OCI-LY3 (cell line): ENCODE measurements around the gene MN1.

Source experiments
- H2AFZ ChIP-seq: fragments of 200-600, 300-600 bp; shearing (Covaris generic); 2 replicates; pipeline ENCODE4 v1.6.0; 2014; ENCODE audit warnings: antibody characterized with exemption, low read depth, low read length
- H3K27ac ChIP-seq: fragments of 200-600, 300-600 bp; sonication (generic); 2 replicates; pipeline ENCODE4 v1.5.1; 2014; ENCODE audit warnings: mild to moderate bottlenecking, low read length, moderate library complexity, mixed read lengths
- H3K27me3 ChIP-seq: fragments of 200-600, 300-600 bp; sonication (generic); 2 replicates; pipeline ENCODE4 v1.6.1; 2014; ENCODE audit warnings: low read depth, low read length, mixed read lengths
- H3K36me3 ChIP-seq: fragments of 200-600, 300-600 bp; sonication (generic); replicated peaks from 2 replicates; pipeline ENCODE3; 2014; ENCODE audit warnings: low read depth, low read length, mixed read lengths
- H3K4me1 ChIP-seq: fragments of 300-600, 200-600 bp; sonication (generic); 2 replicates; pipeline ENCODE4 v1.6.1; 2014; ENCODE audit warnings: low read length, mixed read lengths
- H3K4me2 ChIP-seq: fragments of 200-600, 300-600 bp; sonication (generic); 2 replicates; pipeline ENCODE4 v1.6.1; 2014; ENCODE audit warnings: low read length, mixed read lengths
- H3K4me3 ChIP-seq: fragments of 300-600, 200-600 bp; sonication (generic); 2 replicates; pipeline ENCODE4 v1.5.1; 2014; ENCODE audit warnings: antibody characterized with exemption, mild to moderate bottlenecking, low read length, moderate library complexity
- H3K79me2 ChIP-seq: fragments of 300-600, 200-600 bp; shearing (Covaris generic); 2 replicates; pipeline ENCODE4 v1.6.1; 2014; ENCODE audit warnings: mild to moderate bottlenecking, low read length, mixed read lengths
- H3K9ac ChIP-seq: fragments of 300-600, 200-600 bp; shearing (Covaris generic); 2 replicates; pipeline ENCODE4 v1.6.0; 2014; ENCODE audit warnings: mild to moderate bottlenecking, low read length, moderate library complexity
- H3K9me3 ChIP-seq: fragments of 200-600, 300-600 bp; shearing (Covaris generic); 2 replicates; pipeline ENCODE4 v1.6.1; 2014; ENCODE audit warnings: low read length, mixed read lengths; ENCODE audit not compliant: insufficient read depth
- H4K20me1 ChIP-seq: fragments of 200-600, 300-600 bp; sonication (generic); 2 replicates; pipeline ENCODE4 v1.6.1; 2016; ENCODE audit warnings: low read length, mixed read lengths; ENCODE audit not compliant: insufficient read depth
- EZH2phosphoT487 ChIP-seq: fragments of 200-600 bp; shearing (Covaris generic); IDR thresholded peaks from 2 replicates; pipeline ENCODE4 v1.6.1; 2018; ENCODE audit warnings: antibody characterized with exemption, mixed run types, low read depth
- TF ChIP-seq, protein P1 (sequence below): fragments of 200-600, 300-600 bp; sonication (generic); IDR thresholded peaks from 2 replicates; pipeline ENCODE4 v1.5.1; 2014; ENCODE audit warnings: antibody characterized with exemption, low read length, low read depth

The MN1 gene

GRCh38 chr22:27846248-27846757, 44.7 kb upstream of the MN1 start:
- Histone ChIP-seq H3K27ac (no peak overlapping the region), H3K27me3 (no peaks in the 10 kb centered on the region), H3K36me3 (peaks cover 38% of the 10 kb centered on the region), H3K9me3 (no peaks in the 10 kb centered on the region), H3K4me1 (no peaks in the 10 kb centered on the region), H4K20me1 (0 out of 2 replicates have a peak, but pooled peaks cover 5% of the 10 kb centered on the region), H3K4me2 (no peak overlapping the region), H2AFZ (no peak overlapping the region), H3K4me3 (no peak overlapping the region), H3K9ac (no peak overlapping the region), H3K79me2 (no peaks in the 10 kb centered on the region)
- no peak for TF ChIP-seq EZH2phosphoT487
- TF ChIP-seq, protein P1, sequence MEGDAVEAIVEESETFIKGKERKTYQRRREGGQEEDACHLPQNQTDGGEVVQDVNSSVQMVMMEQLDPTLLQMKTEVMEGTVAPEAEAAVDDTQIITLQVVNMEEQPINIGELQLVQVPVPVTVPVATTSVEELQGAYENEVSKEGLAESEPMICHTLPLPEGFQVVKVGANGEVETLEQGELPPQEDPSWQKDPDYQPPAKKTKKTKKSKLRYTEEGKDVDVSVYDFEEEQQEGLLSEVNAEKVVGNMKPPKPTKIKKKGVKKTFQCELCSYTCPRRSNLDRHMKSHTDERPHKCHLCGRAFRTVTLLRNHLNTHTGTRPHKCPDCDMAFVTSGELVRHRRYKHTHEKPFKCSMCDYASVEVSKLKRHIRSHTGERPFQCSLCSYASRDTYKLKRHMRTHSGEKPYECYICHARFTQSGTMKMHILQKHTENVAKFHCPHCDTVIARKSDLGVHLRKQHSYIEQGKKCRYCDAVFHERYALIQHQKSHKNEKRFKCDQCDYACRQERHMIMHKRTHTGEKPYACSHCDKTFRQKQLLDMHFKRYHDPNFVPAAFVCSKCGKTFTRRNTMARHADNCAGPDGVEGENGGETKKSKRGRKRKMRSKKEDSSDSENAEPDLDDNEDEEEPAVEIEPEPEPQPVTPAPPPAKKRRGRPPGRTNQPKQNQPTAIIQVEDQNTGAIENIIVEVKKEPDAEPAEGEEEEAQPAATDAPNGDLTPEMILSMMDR, result no peak

DNA sequence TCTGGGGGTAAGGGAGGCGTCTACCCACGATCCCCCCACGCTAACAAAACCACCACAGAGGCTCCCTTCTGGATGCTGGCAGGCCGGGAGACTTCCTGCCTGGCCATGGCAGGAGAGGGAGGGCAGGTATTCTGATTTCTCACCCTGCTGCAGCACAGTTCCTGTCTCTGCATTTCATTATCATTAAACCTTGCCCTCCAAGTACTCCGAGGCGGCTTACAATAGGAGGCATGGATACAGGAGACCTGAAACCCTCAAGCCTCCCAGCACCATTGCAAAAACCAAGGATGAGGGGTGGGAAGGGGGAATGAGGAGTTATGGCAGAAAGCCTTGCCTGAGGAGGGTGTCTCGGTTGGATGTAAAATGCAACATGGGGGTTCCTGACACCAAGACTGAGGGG, 44.1 kb upstream of the MN1 start:
- Histone ChIP-seq H3K9ac (no peak overlapping the region), H3K4me2 (no peak overlapping the region), H2AFZ (no peak overlapping the region), H3K4me3 (no peak overlapping the region), H3K79me2 (no peaks in the 10 kb centered on the region), H3K36me3 (peaks cover 31% of the 10 kb centered on the region), H3K9me3 (no peaks in the 10 kb centered on the region), H4K20me1 (0 out of 2 replicates have a peak, but pooled peaks cover 1% of the 10 kb centered on the region), H3K4me1 (no peaks in the 10 kb centered on the region), H3K27me3 (no peaks in the 10 kb centered on the region), H3K27ac (no peak overlapping the region)
- TF ChIP-seq, protein P1, result no peak
- no peak for TF ChIP-seq EZH2phosphoT487

GRCh38 chr22:27844656-27845591, 43.4 kb upstream of the MN1 start:
- no peaks in the 10 kb centered on the region for H3K79me2 ChIP-seq
- H4K20me1 ChIP-seq, result no peaks in the 10 kb centered on the region
- peaks cover 25% of the 10 kb centered on the region for H3K36me3 ChIP-seq
- H3K27me3 ChIP-seq, result no peaks in the 10 kb centered on the region
- H3K4me2 ChIP-seq, result no peak overlapping the region
- TF ChIP-seq EZH2phosphoT487, result no peak
- TF ChIP-seq, protein P1, result no peak
- H3K9me3 ChIP-seq, result no peaks in the 10 kb centered on the region
- no peak overlapping the region for H3K9ac ChIP-seq
- H3K4me3 ChIP-seq, result no peak overlapping the region
- no peak overlapping the region for H2AFZ ChIP-seq
- H3K27ac ChIP-seq, result no peak overlapping the region
- H3K4me1 ChIP-seq, result no peaks in the 10 kb centered on the region

DNA sequence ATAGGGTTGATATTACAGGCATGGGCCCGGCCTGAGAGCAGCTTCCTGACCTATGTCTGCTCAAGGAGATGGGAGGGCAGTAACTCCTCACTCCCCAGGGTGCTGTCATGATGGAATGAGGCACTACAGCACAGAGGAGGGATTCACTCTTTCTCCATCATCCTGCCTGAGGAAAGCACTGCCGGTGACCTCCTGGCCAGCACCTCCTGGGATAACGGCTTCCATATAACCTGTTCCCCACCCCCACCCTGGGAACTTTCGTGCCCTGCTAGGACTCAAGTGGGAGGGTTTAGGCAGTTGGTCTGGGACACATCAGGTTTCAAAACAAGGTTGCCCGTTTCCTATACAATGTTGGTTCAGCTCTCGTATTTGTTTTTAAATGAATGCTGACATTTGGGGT, 42.7 kb upstream of the MN1 start:
- no peaks in the 10 kb centered on the region for H3K79me2 ChIP-seq
- H3K27ac ChIP-seq, result no peak overlapping the region
- peaks cover 25% of the 10 kb centered on the region for H3K36me3 ChIP-seq
- H3K27me3 ChIP-seq, result no peaks in the 10 kb centered on the region
- H3K9ac ChIP-seq, result no peak overlapping the region
- H3K4me2 ChIP-seq, result no peak overlapping the region
- no peaks in the 10 kb centered on the region for H4K20me1 ChIP-seq
- H3K4me1 ChIP-seq, result no peaks in the 10 kb centered on the region
- no peak for TF ChIP-seq EZH2phosphoT487
- TF ChIP-seq, protein P1, result no peak
- no peak overlapping the region for H2AFZ ChIP-seq
- H3K9me3 ChIP-seq, result no peaks in the 10 kb centered on the region
- no peak overlapping the region for H3K4me3 ChIP-seq
